Common myeloid progenitor, CD34-positive (primary cell): Measurements from ENCODE around the gene LRRC18.

Experiments
- CTCF ChIA-PET: fragments of 350-600 bp; sonication (Branson Sonifier 250); formaldehyde crosslinking; loops from one replicate; lab custom pipeline; 2021; ENCODE audit warnings: antibody characterized with exemption; lab: Charles Lee
- POLR2A ChIA-PET: fragments of 350-600 bp; sonication (Branson Sonifier 250); formaldehyde crosslinking; loops from one replicate; lab custom pipeline; 2021; ENCODE audit warnings: antibody characterized with exemption; lab: Charles Lee
- DNase-seq, 3 donors: peaks; one replicate each; pipeline versions ENCODE4 v3.0.0 to v3.0.0-alpha.2; 2013
- H3K27ac ChIP-seq, 2 experiments: 1 replicate in 1 of 2; 2 replicates in 1 of 2; pipeline ENCODE4 v1.7.0; 2013; ENCODE audit warnings: inconsistent platforms in 2 of 2, low read length in 2 of 2, mild to moderate bottlenecking in 2 of 2, low read depth in 1 of 2, moderate library complexity in 1 of 2; ENCODE audit not compliant: severe bottlenecking in 2 of 2, insufficient read depth in 1 of 2, poor library complexity in 1 of 2
- H3K27me3 ChIP-seq, 5 experiments: replicated peaks in 2 of 5; 1 replicate in 3 of 5; 2 replicates in 2 of 5; pipeline versions ENCODE4 v1.6.1 to v1.7.0; 2013; ENCODE audit warnings: low read length in 4 of 5, mild to moderate bottlenecking in 2 of 5, moderate library complexity in 2 of 5, inconsistent platforms in 1 of 5; ENCODE audit not compliant: insufficient read depth in 5 of 5, control insufficient read depth in 4 of 5
- H3K36me3 ChIP-seq, 4 experiments: 1 replicate in 2 of 4; 2 replicates in 2 of 4; pipeline versions ENCODE4 v1.6.1 to v1.7.0; 2013; ENCODE audit warnings: low read length in 3 of 4, control low read depth in 1 of 4, mild to moderate bottlenecking in 1 of 4; ENCODE audit not compliant: control insufficient read depth in 4 of 4, insufficient read depth in 4 of 4
- H3K4me1 ChIP-seq, 4 experiments: 1 replicate in 3 of 4; 2 replicates in 1 of 4; pipeline versions ENCODE4 v1.6.1 to v1.7.1; 2013; ENCODE audit warnings: low read length in 3 of 4, mild to moderate bottlenecking in 3 of 4, control low read depth in 1 of 4, inconsistent platforms in 1 of 4, moderate library complexity in 1 of 4; ENCODE audit not compliant: control insufficient read depth in 4 of 4, insufficient read depth in 4 of 4; ENCODE audit errors: control extremely low read depth in 1 of 4
- H3K4me3 ChIP-seq, 7 experiments: 1 replicate in 4 of 7; 2 replicates in 3 of 7; pipeline versions ENCODE4 v1.5.1 to v1.7.0; 2013; ENCODE audit warnings: mild to moderate bottlenecking in 7 of 7, low read length in 6 of 7, moderate library complexity in 6 of 7, inconsistent platforms in 2 of 7, low read depth in 2 of 7, control low read depth in 1 of 7; ENCODE audit not compliant: insufficient read depth in 4 of 7, control insufficient read depth in 1 of 7; ENCODE audit errors: extremely low read depth in 1 of 7
- H3K9me3 ChIP-seq, 5 experiments: 1 replicate in 4 of 5; 2 replicates in 1 of 5; pipeline versions ENCODE4 v1.6.1 to v1.7.1; 2013; ENCODE audit warnings: low read length in 4 of 5, mild to moderate bottlenecking in 2 of 5, inconsistent platforms in 1 of 5, low read depth in 1 of 5, moderate library complexity in 1 of 5; ENCODE audit not compliant: control insufficient read depth in 4 of 5, insufficient read depth in 2 of 5; ENCODE audit errors: control extremely low read depth in 1 of 5
- WGBS: methylation state at CpG from one replicate; pipeline ENCODE4 v1.1.5; 2013; ENCODE audit not compliant: insufficient coverage; 5-methylcytosine and 5-hydroxymethylcytosine counted together

The LRRC18 gene

GRCh38 chr10:48964038-48964437 is 24.4 kb upstream of the LRRC18 start:
- no peak for DNase-seq
- peaks cover 8 to 92% (median 39%) of the 10 kb centered on the region in 4 experiments for H3K36me3 ChIP-seq
- no peak overlapping the region for H3K4me3 ChIP-seq
- CTCF ChIA-PET = no interaction called here
- no peaks in the 10 kb centered on the region for H3K4me1 ChIP-seq
- H3K9me3 ChIP-seq = no peaks in the 10 kb centered on the region
- POLR2A ChIA-PET = no interaction called here
- no peaks in the 10 kb centered on the region for H3K27me3 ChIP-seq
- H3K27ac ChIP-seq = no peak overlapping the region
- WGBS = no CpG with 5 or more reads among the region's 1 CpG

- ChIA-PET CTCF (interaction anchor here (0.7 kb wide), 1 partner anchor 130 kb away, joined by 3 read pairs; no protein-coding TSS in a partner anchor), POLR2A (no interaction called here)
- Histone ChIP-seq H3K36me3 (peaks cover 7 to 80% (median 33%) of the 10 kb centered on the region in 4 experiments), H3K4me3 (no peak overlapping the region), H3K4me1 (no peaks in the 10 kb centered on the region), H3K9me3 (no peaks in the 10 kb centered on the region), H3K27me3 (no peaks in the 10 kb centered on the region), H3K27ac (no peak overlapping the region)
- no peak for DNase-seq
- WGBS = no CpG with 5 or more reads among the region's 1 CpG
Observed at GRCh38 chr10:48958598-48959190, 19.1 kb upstream of the LRRC18 start.

GRCh38 chr10:48957361-48958151 is 17.9 kb upstream of the LRRC18 start:
- no peak overlapping the region for H3K4me3 ChIP-seq
- peaks cover 0 to 8% (median 1%) of the 10 kb centered on the region in 4 experiments for H3K4me1 ChIP-seq
- DNase-seq = no peak
- no peak overlapping the region for H3K27ac ChIP-seq
- H3K36me3 ChIP-seq = peaks cover 7 to 74% (median 33%) of the 10 kb centered on the region in 4 experiments
- ChIA-PET POLR2A (no interaction called here), CTCF (interaction anchor here (0.7 to 1.1 kb wide), 2 partner anchors 12 to 129 kb away, joined by 3 read pairs; no protein-coding TSS in a partner anchor)
- H3K27me3 ChIP-seq = no peaks in the 10 kb centered on the region
- H3K9me3 ChIP-seq = no peaks in the 10 kb centered on the region
- WGBS = 99% methylated on average over 14 of the region's 16 CpGs

GRCh38 chr10:48951707-48952106 is 12.1 kb upstream of the LRRC18 start:
- Histone ChIP-seq H3K27me3 (no peaks in the 10 kb centered on the region), H3K9me3 (no peaks in the 10 kb centered on the region), H3K36me3 (peaks cover 9 to 76% (median 24%) of the 10 kb centered on the region in 4 experiments), H3K4me1 (peaks cover 0 to 8% (median 1%) of the 10 kb centered on the region in 4 experiments), H3K4me3 (no peak overlapping the region), H3K27ac (no peak overlapping the region)
- ChIA-PET POLR2A (no interaction called here), CTCF (interaction anchor here (1.0 kb wide), 1 partner anchor 15 kb away, joined by 3 read pairs; no protein-coding TSS in a partner anchor)
- no peak for DNase-seq
- 98% methylated on average over 7 of the region's 7 CpGs for WGBS

GRCh38 chr10:48948470-48949037 is 8.9 kb upstream of the LRRC18 start:
- Histone ChIP-seq H3K36me3 (peaks cover 9 to 79% (median 26%) of the 10 kb centered on the region in 4 experiments), H3K27ac (no peak overlapping the region), H3K4me1 (peaks cover 0 to 8% (median 1%) of the 10 kb centered on the region in 4 experiments), H3K4me3 (no peak overlapping the region), H3K27me3 (no peaks in the 10 kb centered on the region), H3K9me3 (no peaks in the 10 kb centered on the region)
- DNase-seq = no peak
- CTCF ChIA-PET = interaction anchor here (0.9 to 1.4 kb wide), 2 partner anchors 9 to 564 kb away, joined by 3 read pairs; partner anchors contain the start of gene LRRC18
- WGBS = 91% methylated on average over 1 of the region's 2 CpGs
- POLR2A ChIA-PET = no interaction called here

- no peak for DNase-seq
- no peak overlapping the region for H3K27ac ChIP-seq
- POLR2A ChIA-PET = no interaction called here
- H3K4me3 ChIP-seq = no peak overlapping the region
- CTCF ChIA-PET = interaction anchor here (0.9 to 1.4 kb wide), 2 partner anchors 9 to 564 kb away, joined by 3 read pairs; partner anchors contain the start of gene LRRC18
- 75% methylated on average over 4 of the region's 10 CpGs for WGBS
- H3K9me3 ChIP-seq = no peaks in the 10 kb centered on the region
- H3K27me3 ChIP-seq = no peaks in the 10 kb centered on the region
- H3K36me3 ChIP-seq = peaks cover 9 to 84% (median 30%) of the 10 kb centered on the region in 4 experiments
- H3K4me1 ChIP-seq = peaks cover 0 to 3% (median under 1%) of the 10 kb centered on the region in 4 experiments
Observed at GRCh38 chr10:48947690-48948469, 8.2 kb upstream of the LRRC18 start.
